ENCODE data around the gene NINJ2.

- TF ChIP-seq EP300 (IDR thresholded peaks at IDR 0.05; ENCODE audit: borderline replicate concordance in 1 of 2, control insufficient read depth in 1 of 2, low read depth in 2 of 2, low read length in 2 of 2) (no peak), POLR2AphosphoS5 (IDR thresholded peaks at IDR 0.05; ENCODE audit: low read length) (peak; percentile 39; the same call in 1 of the 2 replicates), BHLHE40 (IDR thresholded peaks at IDR 0.05; ENCODE audit: borderline replicate concordance in 1 of 2, low read depth in 2 of 2, low read length in 1 of 2) (no peak), NKRF (conservative IDR thresholded peaks at IDR 0.05) (no peak), LARP7 (IDR thresholded peaks at IDR 0.05) (no peak; the same call in 1 of the 2 replicates), YY1 (IDR thresholded peaks at IDR 0.05; ENCODE audit: low read depth, low read length) (0 out of 2 replicates have a peak, but pooled peaks have one; percentile 5), POLR2A (IDR thresholded peaks at IDR 0.05; ENCODE audit: low read depth, low read length) (peak; percentile 78), SIN3A (IDR thresholded peaks at IDR 0.05; ENCODE audit: low read depth, low read length) (no peak), SREBF2 (IDR thresholded peaks at IDR 0.05; ENCODE audit: low read length) (no peak), CHD1 (IDR thresholded peaks at IDR 0.05; ENCODE audit: low read depth, low read length) (no peak)
- TF ChIP-seq, protein P1, sequence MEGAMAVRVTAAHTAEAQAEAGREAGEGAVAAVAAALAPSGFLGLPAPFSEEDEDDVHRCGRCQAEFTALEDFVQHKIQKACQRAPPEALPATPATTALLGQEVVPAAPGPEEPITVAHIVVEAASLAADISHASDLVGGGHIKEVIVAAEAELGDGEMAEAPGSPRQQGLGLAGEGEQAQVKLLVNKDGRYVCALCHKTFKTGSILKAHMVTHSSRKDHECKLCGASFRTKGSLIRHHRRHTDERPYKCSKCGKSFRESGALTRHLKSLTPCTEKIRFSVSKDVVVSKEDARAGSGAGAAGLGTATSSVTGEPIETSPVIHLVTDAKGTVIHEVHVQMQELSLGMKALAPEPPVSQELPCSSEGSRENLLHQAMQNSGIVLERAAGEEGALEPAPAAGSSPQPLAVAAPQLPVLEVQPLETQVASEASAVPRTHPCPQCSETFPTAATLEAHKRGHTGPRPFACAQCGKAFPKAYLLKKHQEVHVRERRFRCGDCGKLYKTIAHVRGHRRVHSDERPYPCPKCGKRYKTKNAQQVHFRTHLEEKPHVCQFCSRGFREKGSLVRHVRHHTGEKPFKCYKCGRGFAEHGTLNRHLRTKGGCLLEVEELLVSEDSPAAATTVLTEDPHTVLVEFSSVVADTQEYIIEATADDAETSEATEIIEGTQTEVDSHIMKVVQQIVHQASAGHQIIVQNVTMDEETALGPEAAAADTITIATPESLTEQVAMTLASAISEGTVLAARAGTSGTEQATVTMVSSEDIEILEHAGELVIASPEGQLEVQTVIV (IDR thresholded peaks at IDR 0.05; ENCODE audit: borderline replicate concordance, partially characterized antibody) = no peak
- TF ChIP-seq, protein P2, sequence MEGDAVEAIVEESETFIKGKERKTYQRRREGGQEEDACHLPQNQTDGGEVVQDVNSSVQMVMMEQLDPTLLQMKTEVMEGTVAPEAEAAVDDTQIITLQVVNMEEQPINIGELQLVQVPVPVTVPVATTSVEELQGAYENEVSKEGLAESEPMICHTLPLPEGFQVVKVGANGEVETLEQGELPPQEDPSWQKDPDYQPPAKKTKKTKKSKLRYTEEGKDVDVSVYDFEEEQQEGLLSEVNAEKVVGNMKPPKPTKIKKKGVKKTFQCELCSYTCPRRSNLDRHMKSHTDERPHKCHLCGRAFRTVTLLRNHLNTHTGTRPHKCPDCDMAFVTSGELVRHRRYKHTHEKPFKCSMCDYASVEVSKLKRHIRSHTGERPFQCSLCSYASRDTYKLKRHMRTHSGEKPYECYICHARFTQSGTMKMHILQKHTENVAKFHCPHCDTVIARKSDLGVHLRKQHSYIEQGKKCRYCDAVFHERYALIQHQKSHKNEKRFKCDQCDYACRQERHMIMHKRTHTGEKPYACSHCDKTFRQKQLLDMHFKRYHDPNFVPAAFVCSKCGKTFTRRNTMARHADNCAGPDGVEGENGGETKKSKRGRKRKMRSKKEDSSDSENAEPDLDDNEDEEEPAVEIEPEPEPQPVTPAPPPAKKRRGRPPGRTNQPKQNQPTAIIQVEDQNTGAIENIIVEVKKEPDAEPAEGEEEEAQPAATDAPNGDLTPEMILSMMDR (IDR thresholded peaks at IDR 0.05 in 2 of 3, conservative IDR thresholded peaks at IDR 0.05 in 1 of 3; ENCODE audit: control insufficient read depth in 2 of 3, extremely low read depth in 1 of 3, insufficient read depth in 1 of 3, low read depth in 3 of 3, low read length in 3 of 3) = no peak
These were observed 19.6 kb downstream of the NINJ2 start for GRCh38 chr12:643475-644302.

Data from GM12878 (cell line).